Upper lobe of left lung (tissue), 4 donors: ENCODE measurements around the gene GPR137B.

Experiments used
- POLR2A ChIP-seq, 4 donors: fragments of 450-650 bp; IDR thresholded peaks; one replicate each; pipeline ENCODE4 v1.5.1; 2016 to 2017; ENCODE audit warnings: antibody characterized with exemption in 4 of 4, mild to moderate bottlenecking in 2 of 4
- TF ChIP-seq, protein P1 (sequence below), 6 experiments: fragments of 450-650 bp in 4 of 6; fragments of 200-600 bp in 2 of 6; sonication (generic) in 2 of 6; IDR thresholded peaks; one replicate each; pipeline ENCODE4 v1.5.1; 2016 to 2019; ENCODE audit warnings: antibody characterized with exemption in 6 of 6

DNA sequence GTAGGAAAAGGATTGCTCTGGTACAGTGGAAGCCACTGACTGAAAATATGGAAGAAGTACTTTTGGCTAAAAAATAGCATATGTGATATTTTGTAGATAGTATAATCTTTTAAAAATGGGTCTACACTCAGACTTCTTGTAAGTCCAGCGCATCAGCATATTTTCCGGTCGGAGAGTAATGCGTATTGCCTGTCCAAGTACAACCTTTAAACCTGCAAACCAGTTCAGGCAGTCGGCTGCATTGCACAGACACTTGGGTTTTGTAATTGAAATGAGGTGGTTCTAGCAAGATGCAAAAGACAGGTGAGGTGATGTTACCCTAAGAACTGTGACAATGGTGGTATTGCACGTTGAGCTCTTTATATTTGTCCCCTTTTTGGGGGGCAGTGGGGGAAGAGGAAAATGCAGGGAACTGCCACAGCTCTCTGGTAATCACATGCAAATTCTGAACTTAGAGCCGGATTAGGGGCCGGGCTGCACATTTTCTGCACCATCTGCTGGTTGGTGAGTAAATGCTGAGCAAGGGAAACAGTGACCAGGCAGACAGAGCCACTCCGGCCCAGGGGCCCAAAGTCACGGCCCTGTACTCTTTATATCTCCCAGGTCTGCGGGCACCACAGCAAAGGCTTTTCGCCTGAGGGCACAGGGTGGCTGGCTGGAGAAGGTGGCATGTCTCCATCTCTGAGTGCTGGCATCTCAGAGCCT, 2.3 kb downstream of the GPR137B start:
- no peak for TF ChIP-seq POLR2A (IDR thresholded peaks at IDR 0.05)
- TF ChIP-seq, protein P1, sequence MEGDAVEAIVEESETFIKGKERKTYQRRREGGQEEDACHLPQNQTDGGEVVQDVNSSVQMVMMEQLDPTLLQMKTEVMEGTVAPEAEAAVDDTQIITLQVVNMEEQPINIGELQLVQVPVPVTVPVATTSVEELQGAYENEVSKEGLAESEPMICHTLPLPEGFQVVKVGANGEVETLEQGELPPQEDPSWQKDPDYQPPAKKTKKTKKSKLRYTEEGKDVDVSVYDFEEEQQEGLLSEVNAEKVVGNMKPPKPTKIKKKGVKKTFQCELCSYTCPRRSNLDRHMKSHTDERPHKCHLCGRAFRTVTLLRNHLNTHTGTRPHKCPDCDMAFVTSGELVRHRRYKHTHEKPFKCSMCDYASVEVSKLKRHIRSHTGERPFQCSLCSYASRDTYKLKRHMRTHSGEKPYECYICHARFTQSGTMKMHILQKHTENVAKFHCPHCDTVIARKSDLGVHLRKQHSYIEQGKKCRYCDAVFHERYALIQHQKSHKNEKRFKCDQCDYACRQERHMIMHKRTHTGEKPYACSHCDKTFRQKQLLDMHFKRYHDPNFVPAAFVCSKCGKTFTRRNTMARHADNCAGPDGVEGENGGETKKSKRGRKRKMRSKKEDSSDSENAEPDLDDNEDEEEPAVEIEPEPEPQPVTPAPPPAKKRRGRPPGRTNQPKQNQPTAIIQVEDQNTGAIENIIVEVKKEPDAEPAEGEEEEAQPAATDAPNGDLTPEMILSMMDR (IDR thresholded peaks at IDR 0.05), result no peak
